SW480 (cell line): Measurements from ENCODE around the gene NPIPB6.

Experiments
- DNase-seq: peaks from one replicate; pipeline ENCODE4 v3.0.0-alpha.2; 2016; ENCODE audit warnings: low spot score

Gene NPIPB6

GRCh38 chr16:28298511-28298878 lies 64.8 kb downstream of the NPIPB6 start:
- no peak for DNase-seq

GRCh38 chr16:28297784-28298510 lies 65.4 kb downstream of the NPIPB6 start:
- no peak for DNase-seq

GRCh38 chr16:28297308-28297707 lies 66.0 kb downstream of the NPIPB6 start:
- DNase-seq = no peak

- no peak for DNase-seq
These were observed 68.0 kb downstream of the NPIPB6 start for GRCh38 chr16:28295276-28295675.

GRCh38 chr16:28294201-28294600 lies 69.1 kb downstream of the NPIPB6 start:
- no peak for DNase-seq

- no peak for DNase-seq
These were observed 69.7 kb downstream of the NPIPB6 start for GRCh38 chr16:28293601-28293960.

GRCh38 chr16:28292731-28293600 lies 70.3 kb downstream of the NPIPB6 start:
- DNase-seq = no peak
